ENCODE data around the gene RHBDL1. TPM values are rescaled to one million over a fixed set of nuclear protein-coding genes. Genes with fewer than 3 reads are reported as not detected.

Gene RHBDL1
- polyA plus RNA-seq, 1 donor from 2014 or later = 7.2 TPM

DNA sequence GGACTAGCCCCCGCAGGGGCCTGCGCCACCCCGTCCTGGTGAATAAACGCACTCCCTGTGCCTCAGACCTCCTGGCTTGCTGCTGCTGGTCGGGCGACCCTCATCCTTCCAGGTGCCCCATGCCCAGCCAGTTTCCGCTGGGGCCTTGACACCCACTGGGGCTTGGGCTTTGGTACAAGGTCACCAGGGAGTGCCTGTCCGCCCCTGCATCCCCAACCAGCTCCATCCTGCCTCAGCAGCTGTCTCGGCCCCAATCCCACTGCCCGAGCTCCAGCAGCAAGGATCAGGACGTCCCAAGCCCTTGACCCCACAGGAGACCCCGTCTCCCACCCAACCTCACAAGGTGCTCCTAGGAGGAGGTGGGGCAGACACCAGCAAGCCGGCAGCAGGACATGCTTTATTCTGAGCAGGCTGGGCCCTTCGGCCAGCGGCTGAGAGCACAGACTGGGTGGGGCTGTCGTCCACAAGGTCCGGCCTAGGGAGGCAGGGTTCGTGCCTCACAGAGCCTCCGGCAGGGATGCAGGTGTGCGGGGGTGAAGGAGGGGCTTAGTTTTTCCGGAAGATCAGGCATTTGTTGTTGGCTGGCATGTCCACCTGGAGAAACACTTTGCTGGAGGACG, 41.3 kb upstream of the RHBDL1 start:
- Histone ChIP-seq H3K9me3 (ENCODE audit: low read length) (no peaks in the 10 kb centered on the region), H3F3A (ENCODE audit: insufficient read depth, low read length, poor library complexity, severe bottlenecking) (no peaks in the 10 kb centered on the region), H3K27ac (ENCODE audit: low read length) (no peak overlapping the region), H3K36me3 (ENCODE audit: insufficient read depth, low read length) (no peaks in the 10 kb centered on the region), H4K20me1 (ENCODE audit: insufficient read depth) (no peaks in the 10 kb centered on the region), H3K4me3 (ENCODE audit: low read length) (no peak overlapping the region), H2AFZ (ENCODE audit: low read depth, low read length) (no peak overlapping the region), H3K79me2 (replicated peaks; ENCODE audit: insufficient read depth, low read length) (no peaks in the 10 kb centered on the region), H3K9me2 (ENCODE audit: insufficient read depth, low read length) (no peaks in the 10 kb centered on the region), H3K4me2 (ENCODE audit: low read length) (no peak overlapping the region), H3K9ac (ENCODE audit: low read length) (no peak overlapping the region), H3K27me3 (ENCODE audit: insufficient read depth, low read depth, low read length) (no peaks in the 10 kb centered on the region)
- TF ChIP-seq, protein P1, sequence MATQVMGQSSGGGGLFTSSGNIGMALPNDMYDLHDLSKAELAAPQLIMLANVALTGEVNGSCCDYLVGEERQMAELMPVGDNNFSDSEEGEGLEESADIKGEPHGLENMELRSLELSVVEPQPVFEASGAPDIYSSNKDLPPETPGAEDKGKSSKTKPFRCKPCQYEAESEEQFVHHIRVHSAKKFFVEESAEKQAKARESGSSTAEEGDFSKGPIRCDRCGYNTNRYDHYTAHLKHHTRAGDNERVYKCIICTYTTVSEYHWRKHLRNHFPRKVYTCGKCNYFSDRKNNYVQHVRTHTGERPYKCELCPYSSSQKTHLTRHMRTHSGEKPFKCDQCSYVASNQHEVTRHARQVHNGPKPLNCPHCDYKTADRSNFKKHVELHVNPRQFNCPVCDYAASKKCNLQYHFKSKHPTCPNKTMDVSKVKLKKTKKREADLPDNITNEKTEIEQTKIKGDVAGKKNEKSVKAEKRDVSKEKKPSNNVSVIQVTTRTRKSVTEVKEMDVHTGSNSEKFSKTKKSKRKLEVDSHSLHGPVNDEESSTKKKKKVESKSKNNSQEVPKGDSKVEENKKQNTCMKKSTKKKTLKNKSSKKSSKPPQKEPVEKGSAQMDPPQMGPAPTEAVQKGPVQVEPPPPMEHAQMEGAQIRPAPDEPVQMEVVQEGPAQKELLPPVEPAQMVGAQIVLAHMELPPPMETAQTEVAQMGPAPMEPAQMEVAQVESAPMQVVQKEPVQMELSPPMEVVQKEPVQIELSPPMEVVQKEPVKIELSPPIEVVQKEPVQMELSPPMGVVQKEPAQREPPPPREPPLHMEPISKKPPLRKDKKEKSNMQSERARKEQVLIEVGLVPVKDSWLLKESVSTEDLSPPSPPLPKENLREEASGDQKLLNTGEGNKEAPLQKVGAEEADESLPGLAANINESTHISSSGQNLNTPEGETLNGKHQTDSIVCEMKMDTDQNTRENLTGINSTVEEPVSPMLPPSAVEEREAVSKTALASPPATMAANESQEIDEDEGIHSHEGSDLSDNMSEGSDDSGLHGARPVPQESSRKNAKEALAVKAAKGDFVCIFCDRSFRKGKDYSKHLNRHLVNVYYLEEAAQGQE (IDR thresholded peaks at IDR 0.05; ENCODE audit: borderline replicate concordance) = no peak
- TF ChIP-seq, protein P2, sequence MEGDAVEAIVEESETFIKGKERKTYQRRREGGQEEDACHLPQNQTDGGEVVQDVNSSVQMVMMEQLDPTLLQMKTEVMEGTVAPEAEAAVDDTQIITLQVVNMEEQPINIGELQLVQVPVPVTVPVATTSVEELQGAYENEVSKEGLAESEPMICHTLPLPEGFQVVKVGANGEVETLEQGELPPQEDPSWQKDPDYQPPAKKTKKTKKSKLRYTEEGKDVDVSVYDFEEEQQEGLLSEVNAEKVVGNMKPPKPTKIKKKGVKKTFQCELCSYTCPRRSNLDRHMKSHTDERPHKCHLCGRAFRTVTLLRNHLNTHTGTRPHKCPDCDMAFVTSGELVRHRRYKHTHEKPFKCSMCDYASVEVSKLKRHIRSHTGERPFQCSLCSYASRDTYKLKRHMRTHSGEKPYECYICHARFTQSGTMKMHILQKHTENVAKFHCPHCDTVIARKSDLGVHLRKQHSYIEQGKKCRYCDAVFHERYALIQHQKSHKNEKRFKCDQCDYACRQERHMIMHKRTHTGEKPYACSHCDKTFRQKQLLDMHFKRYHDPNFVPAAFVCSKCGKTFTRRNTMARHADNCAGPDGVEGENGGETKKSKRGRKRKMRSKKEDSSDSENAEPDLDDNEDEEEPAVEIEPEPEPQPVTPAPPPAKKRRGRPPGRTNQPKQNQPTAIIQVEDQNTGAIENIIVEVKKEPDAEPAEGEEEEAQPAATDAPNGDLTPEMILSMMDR (IDR thresholded peaks at IDR 0.05; ENCODE audit: poor library complexity, severe bottlenecking) = no peak
- TF ChIP-seq MXI1 (conservative IDR thresholded peaks at IDR 0.05; ENCODE audit: poor library complexity, severe bottlenecking) = no peak
- TF ChIP-seq EP300 (conservative IDR thresholded peaks at IDR 0.05; ENCODE audit: poor library complexity, severe bottlenecking) = no peak
- TF ChIP-seq POLR2AphosphoS5 (IDR thresholded peaks at IDR 0.05) = no peak
- TF ChIP-seq TAF1 (IDR thresholded peaks at IDR 0.05; ENCODE audit: low read depth) = no peak
- TF ChIP-seq EZH2 (IDR thresholded peaks at IDR 0.05; ENCODE audit: borderline replicate concordance, insufficient read depth, low read length, poor library complexity, severe bottlenecking) = no peak
- TF ChIP-seq RAD21 (conservative IDR thresholded peaks at IDR 0.05) = no peak
- TF ChIP-seq SMC3 (conservative IDR thresholded peaks at IDR 0.05; ENCODE audit: poor library complexity) = no peak

DNA sequence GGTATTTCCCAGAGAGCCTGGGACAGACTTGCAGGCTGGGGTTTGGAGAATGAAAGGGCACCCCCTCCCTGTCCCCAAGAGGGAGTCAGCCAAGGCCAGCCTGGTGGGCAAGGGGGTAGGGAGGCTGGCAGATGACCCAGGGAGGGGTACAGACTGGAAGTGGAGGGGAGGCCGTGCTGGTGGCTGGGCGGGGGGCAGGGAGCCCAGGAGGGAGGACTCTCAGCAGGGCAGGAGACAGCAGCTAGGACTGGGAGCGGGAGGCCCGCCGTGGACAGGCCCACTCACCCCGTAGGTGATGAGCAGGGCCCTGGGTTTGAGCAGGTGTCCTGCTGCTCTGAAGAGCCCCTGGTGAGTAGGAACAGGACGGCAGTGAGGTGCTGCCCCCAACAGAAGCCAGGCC, 40.5 kb upstream of the RHBDL1 start:
- Histone ChIP-seq H2AFZ (ENCODE audit: low read depth, low read length) (no peak overlapping the region), H3K9me2 (ENCODE audit: insufficient read depth, low read length) (no peaks in the 10 kb centered on the region), H3K36me3 (ENCODE audit: insufficient read depth, low read length) (no peaks in the 10 kb centered on the region), H3K9ac (ENCODE audit: low read length) (no peak overlapping the region), H3F3A (ENCODE audit: insufficient read depth, low read length, poor library complexity, severe bottlenecking) (no peaks in the 10 kb centered on the region), H4K20me1 (ENCODE audit: insufficient read depth) (no peaks in the 10 kb centered on the region), H3K9me3 (ENCODE audit: low read length) (no peaks in the 10 kb centered on the region), H3K79me2 (replicated peaks; ENCODE audit: insufficient read depth, low read length) (no peaks in the 10 kb centered on the region), H3K4me2 (ENCODE audit: low read length) (no peak overlapping the region), H3K27ac (ENCODE audit: low read length) (no peak overlapping the region), H3K27me3 (ENCODE audit: insufficient read depth, low read depth, low read length) (no peaks in the 10 kb centered on the region), H3K4me3 (ENCODE audit: low read length) (peak overlapping the region; percentile 94)
- TF ChIP-seq EP300 (conservative IDR thresholded peaks at IDR 0.05; ENCODE audit: poor library complexity, severe bottlenecking) (no peak), SMC3 (conservative IDR thresholded peaks at IDR 0.05; ENCODE audit: poor library complexity) (no peak), MXI1 (conservative IDR thresholded peaks at IDR 0.05; ENCODE audit: poor library complexity, severe bottlenecking) (no peak), POLR2AphosphoS5 (IDR thresholded peaks at IDR 0.05) (no peak), RAD21 (conservative IDR thresholded peaks at IDR 0.05) (no peak), TAF1 (IDR thresholded peaks at IDR 0.05; ENCODE audit: low read depth) (no peak), EZH2 (IDR thresholded peaks at IDR 0.05; ENCODE audit: borderline replicate concordance, insufficient read depth, low read length, poor library complexity, severe bottlenecking) (no peak)
- TF ChIP-seq, protein P2 (IDR thresholded peaks at IDR 0.05; ENCODE audit: poor library complexity, severe bottlenecking) = no peak
- TF ChIP-seq, protein P1 (IDR thresholded peaks at IDR 0.05; ENCODE audit: borderline replicate concordance) = no peak
